IPS DF 19.7 (cell line): ENCODE results near the gene GK.
"Not testable (repeated sequence)": the region's sequence is repeated elsewhere in the genome, so short reads cannot be mapped to it uniquely, and the experiment has no call there.

ENCODE experiments used
- DNase-seq: peaks from one replicate; pipeline ENCODE4 v3.0.0-alpha.2; 2013; ENCODE audit warnings: low read depth, low spot score

GK gene

DNA sequence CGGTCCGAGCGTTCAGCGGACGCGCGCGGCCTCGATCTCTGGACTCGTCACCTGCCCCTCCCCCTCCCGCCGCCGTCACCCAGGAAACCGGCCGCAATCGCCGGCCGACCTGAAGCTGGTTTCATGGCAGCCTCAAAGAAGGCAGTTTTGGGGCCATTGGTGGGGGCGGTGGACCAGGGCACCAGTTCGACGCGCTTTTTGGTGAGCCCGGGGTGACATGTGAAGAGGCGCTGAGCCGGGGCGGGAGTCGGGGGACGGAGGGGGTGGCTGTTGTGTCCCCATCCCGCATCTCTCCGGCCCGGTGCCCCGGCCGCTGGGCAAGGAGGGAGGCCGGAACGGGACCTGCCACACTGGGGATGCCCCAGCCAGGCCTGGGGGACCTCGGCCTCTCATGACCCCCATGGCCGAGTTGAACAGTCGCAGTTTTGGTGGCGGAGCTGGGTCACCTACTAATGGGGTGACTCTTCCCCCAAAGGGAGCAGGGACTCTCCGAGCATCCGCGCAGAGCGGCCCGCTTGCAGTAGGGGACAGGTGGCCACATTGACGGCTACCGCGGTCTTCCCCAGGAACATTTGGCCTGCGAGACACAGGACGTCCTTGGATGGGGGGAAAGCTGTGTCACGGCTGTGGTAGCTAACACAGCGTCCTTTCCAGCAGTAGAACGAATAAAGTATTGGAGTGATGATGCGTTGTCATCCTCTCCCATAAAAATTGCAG lies at the start of gene GK:
GK (plus strand) TSS at position 9 of the 717 bp plus-strand sequence; CDS start at position 124, 115 bp downstream.
- DNase-seq, result no peak

DNA sequence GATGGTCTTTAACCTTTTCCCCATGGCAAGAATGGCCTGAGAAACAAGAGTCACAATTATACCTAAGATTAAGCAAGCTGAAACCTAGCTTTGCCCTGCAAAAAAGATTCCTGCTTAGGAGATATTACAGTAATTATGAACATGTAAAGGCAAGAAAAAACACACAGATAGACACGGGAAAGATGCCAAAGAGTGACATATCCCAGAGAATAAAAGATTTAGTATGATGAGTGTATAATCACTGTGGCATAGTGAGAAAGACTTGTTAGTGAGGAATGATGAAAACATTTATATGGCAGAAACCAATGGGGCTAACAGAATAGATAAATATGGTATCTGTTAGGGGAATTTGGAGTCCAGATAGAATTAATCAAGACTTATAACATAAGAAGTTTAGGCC lies 46.1 kb upstream of the GK start:
- DNase-seq, result no peak

DNA sequence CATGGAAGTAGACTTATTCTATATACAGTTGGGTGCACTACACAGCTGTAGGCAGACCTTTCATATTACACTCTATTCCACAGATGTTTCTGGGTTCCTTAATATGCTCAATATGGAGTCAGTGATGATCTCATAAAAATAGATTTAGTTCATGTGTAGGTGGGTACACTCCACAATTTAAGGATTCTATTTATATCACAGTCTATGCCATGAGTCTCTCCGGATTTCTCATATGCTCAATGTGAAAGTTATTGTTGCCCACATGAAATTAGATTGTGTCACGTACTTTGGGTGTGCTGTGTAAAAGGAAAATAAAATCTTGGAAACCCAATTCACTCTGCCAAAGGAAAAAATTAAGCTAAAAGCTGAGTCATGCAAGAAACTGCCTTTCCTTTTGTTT lies 43.2 kb upstream of the GK start:
- DNase-seq, result no peak

DNA sequence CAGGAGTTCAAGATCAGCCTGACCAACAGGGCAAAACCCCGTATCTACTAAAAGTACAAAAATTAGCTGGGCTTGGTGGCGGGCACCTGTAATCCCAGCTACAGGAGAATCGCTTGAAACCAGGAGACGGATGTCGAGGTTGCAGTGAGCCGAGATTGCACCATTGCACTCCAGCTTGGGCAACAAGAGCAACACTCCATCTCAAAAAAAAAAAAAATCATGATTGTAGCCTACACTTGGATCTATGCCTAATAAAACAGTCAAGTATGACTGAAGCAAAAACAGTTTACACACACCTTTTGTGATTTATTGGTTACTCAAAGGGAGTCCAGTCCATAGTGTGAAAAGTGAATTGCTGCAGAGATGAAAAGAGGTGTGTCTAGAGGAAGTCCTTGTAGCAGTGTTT lies 41.0 kb upstream of the GK start:
- DNase-seq, result no peak

DNA sequence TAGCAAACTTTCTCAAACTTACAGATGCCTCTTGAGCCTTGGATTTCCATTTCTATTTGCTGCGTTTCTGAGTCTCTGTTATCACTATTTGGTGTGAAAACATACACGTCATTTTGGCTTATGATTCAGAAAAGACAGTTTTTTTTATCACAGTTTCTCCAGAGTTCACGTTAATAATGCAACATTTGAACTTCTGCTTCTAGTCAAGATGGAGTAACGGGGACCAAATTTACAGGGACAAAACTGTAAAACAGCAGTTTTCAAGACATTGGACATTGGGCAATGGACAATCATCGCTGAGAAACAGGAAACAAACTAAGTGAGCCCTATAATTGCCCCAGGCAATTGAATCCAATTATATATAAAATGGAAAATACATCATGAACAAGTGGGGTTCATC lies 39.5 kb upstream of the GK start:
- DNase-seq, result no peak

DNA sequence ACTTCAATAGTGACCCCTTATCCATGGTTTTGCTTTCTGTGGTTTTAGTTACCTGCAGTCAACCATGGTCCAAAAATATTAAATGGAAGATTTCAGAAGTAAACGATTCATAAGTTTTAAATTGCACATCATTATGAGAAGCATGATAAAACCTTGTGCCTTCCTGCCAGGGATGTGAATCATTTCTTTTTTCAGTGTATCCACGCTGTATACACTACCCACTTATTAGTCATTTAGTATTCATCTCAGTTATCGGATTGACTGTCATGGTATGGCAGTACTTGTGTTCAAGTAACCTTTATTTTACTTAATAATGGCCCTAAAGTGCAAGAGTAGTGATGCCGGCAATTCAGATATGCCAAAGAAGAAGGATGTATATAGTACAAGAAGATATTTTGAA lies 38.0 kb upstream of the GK start:
- no peak for DNase-seq

DNA sequence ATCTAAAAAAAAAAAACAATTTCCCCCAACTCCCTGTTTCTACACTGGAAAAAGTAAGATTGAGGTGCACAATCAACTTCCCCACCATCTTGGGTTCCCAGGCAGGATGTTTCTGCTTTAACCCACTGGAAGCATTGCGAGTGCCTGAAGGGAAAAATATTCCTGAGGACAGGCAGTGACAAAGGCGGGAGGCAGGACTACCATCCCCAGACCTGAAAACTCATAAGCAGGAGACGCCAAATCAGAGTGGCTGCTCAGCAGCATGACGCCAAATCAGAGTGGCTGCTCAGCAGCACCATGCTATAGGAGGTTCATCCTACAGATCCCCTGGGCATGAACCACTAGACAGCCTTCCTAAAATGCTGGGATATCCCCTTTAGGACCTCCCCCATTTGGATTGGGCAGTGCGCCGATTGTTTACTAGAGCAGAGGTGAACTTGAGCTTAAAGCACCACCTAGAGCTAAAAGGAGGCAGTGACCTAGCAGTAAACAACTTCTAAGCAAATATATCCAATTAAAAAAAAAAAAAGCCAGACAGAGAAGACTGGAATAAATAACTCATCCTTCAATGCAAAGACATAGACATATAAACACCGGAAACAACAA lies 35.0 kb upstream of the GK start:
- DNase-seq, result no peak

DNA sequence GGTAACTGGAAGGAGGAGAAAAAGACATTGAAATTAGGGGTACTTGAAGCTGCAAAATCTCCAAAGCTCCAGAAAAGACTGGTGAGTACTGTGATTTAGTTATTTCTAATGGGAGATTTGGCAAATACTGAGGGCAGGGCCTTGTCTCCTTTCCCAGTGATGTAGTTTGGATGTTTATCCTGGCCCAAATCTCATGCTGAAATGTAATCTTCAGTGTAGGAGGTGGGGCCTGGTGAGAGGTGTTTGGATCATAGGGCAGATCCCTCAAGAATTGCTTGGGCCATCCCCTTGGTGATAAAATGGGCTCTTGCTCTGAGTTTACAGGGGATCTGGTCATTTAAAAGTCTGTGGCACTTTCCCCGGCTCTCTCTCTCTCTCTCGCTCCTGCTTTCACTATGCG lies 33.1 kb upstream of the GK start:
- no peak for DNase-seq

DNA sequence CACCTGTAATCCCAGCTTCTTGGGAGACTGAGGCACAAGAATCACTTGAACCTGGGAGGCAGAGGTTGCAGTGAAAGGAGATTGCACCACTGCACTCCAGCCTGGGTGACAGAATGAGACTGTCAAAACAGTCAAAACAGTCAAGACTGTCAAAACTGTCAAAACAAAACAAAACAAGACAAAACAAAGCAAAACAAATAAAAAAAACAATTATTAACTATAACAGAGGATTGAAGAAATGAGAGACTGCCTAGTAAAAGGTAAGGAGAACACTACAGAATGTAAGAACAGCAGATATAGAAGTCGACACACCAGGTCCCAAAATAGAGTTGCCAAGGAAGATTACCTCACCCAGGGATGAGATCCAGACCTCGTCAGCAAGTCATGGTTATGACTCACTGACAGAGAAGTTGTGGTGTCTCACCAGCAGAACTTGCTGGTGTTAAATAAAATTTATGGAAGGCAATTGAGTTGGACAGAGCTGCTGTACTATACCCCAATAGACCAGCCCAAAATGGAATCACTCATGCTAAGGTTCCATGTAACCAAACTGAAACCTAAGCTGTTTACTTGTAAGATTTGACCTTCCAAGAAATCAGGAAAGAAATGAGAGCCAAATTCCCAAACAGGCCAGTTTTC lies 32.1 kb upstream of the GK start:
- DNase-seq, result no peak

DNA sequence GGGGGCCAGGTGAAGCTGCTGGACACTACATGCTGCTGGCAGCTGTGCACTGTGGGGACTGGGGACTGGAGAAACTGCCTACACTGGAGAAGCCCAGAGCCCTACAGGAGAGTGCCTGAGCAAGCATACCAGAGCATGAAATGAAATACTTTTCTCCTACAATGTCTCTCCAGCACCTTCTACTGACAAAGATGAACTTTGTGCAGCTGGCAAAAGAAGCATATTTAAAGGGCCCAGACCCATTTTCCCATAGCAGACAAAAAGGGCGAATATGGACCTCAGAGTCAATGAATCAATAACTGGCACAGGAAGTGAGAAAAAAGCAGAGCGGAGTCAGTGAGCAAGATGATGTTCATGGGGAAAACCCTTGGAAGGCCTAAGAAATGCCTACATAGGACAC lies 30.9 kb upstream of the GK start:
- no peak for DNase-seq

DNA sequence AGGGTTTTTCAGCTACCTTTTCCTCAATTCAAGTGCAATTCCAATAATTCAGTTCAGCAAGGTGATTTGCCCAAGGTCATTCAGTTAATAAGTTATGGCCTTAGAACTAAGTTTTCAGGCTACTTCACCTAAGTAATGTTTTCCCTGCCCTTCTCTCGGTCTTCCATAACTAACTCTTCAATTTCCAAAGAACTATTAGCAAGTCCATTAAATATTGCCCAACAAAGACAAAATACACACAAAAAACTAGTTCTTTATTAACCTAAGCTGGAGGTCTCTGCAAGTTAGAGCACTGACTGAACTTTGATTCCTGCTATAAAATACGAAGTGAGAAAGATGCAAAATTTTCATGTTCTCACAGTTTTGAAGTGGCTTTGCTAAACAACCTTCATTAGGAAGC lies 26.8 kb upstream of the GK start:
- no peak for DNase-seq

DNA sequence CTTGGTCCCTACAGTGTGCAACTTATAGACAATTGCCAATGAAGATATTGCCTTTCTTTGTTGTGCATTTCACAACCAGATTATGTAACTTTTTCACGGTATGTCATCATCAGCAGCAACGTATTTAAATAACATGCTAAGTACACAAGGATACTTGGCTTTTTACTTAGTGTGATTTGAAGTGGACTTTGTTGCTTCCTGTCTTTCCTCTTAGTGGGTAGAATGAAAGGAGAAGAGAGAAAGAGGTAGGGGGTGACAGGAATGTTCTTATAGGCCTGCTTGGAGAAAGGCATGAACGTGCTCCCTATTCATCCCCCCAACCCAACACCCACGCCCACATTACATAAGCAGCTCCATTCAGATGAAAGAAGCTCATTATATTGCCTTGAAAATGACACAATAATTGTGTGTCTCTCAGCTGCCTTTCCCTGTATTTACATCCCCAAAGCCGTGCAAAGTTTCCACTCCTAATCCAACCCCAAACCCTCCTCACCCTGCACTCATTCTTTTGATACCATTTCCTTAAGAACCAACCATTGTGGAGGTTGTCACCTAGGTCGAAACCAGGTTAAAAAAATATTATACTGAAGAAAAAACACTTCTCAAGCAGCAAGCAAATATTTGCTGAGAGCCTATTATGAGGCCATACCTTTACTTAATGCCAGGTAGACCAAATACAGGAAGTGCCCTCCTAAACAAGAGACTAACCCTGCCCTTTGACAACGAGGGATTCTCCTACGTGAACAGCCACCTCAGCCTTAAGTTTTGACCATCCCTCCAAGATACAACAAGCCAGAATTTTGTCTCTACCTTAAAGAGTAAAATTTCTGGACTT lies 25.2 kb upstream of the GK start:
- DNase-seq, result no peak

DNA sequence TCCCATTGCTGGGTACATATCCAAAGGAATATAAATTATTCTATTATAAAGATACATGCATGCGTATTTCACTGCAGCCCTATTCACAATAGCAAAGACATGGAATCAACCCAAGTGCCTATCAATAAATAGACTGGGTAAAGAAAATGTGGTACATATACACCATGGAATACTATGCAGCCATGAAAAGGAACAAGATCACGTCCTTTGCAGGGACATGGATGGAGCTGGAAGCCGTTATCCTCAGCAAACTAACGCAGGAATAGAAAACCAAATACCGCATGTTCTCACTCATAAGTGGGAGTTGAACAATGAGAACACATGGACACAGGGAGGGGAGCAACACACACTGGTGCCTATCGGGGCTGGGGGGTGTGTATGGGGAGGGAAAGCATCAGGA lies 19.2 kb upstream of the GK start:
- DNase-seq, result not testable (repeated sequence)

DNA sequence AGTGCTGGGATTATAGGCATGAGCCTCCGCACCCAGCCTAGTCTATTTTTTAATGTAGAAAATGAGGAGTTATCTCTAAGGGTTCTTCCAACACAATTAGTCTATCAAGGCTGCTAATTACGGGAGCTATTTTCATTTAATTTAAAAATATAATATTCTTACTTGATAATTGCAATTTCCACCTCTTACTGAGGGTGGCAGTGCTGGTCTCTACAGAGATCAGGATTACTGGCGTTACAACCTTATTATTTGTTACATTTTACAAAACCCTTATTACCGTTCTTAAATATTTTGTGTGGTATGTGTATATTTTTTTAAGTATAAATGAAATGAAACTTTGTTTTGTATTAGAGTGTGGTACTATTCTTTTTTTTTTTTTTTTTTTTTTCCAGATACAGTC lies 17.6 kb upstream of the GK start:
- DNase-seq, result no peak

DNA sequence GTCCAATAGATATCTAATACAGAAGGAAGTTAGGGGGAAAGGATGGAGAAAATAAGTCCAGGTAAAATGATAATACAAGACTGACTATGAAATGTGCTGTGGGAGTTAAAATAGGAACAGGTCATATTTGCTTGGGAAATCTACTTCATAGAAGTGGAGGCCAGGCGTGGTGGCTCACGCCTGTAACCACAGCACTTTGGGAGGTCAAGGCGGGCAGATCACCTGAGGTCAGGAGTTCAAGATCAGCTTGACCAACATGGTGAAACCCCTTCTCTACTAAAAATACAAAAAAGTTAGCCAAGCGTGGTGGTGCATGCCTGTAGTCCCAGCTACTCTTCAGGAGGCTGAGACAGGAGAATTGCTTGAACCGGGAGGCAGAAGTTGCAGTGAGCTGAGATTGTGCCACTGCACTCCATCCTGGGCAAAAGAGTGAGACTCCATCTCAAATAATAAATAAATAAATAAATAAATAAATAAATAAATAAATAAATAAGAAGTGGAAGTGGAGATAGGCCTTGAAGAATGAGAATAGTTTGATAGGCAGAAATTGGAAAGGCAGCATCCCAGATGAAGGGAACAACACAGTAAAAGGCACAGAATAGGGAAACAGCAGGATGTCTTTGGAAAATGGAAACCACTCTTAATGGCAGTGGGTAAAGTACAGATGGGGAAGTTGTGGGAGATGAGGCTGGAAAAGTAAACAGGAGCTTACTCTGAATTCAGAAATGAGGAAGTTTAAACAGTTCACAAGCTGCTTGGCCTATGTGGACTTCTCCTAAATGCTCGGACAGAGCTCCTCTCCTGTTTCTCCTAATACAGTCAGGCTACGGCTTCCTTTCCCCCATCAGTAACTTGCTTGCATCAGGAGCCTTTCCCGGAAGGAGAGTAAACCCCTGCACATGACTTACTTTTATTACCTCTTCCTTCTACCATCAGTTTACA lies 15.1 kb upstream of the GK start:
- DNase-seq, result no peak

DNA sequence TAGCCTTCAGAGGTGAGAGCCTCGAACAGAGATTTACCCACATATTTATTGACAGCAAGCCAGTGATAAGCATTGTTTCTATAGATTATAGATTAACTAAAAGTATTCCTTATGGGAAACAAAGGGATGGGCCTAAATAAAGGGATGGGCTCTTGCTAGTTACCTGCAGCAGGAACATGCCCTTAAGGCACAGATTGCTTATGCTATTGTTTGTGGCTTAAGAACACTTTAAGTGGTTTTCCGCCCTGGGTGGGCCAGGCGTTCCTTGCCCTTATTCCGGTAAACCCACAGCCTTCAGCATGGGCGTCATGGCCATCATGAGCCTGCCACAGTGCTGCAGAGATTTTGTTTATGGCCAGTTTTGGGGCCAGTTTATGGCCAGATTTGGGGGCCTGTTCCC lies 13.5 kb upstream of the GK start:
- DNase-seq, result not testable (repeated sequence)

DNA sequence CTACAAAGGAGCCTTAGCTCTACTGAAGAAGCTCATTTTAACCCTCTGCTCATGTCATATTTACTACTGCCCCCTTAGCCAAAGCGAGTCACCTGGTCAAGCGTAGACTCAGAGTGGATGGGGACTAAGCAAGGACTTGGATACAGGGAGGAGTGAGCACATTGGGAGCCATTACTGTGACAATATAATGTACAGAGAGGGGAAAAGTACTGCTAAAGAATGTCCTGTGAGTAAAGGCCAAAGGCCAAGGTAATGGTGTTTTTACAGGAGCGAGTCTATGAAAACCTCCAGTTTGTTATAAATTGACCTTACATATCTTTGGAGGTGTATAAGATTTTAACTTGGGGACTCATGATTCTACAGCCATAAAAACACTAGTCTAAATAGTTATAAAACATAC lies 10.6 kb upstream of the GK start:
- no peak for DNase-seq

DNA sequence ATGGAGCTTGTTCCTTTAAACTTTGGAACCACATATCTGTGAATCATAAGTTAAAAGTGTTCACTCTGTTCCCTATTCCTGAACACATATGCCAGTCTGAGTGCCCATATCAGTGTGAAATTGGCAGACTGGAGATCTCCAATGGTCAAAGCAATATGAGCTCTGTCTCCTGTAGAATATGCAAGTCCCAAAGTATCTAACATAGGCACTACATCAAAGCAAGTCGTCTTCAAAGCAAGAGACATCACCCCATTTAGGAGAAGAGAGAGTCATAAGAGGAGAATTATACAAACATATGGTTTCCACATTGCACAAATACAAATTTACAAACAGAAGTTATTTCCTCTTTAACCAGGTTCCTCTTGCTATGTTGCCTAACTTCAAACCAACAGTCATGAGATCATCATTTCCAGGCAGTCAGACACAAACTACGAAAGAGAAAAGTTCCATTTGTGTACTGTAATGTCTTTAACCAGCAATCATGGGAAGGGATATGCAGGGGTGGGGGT lies 9.9 kb upstream of the GK start:
- no peak for DNase-seq

DNA sequence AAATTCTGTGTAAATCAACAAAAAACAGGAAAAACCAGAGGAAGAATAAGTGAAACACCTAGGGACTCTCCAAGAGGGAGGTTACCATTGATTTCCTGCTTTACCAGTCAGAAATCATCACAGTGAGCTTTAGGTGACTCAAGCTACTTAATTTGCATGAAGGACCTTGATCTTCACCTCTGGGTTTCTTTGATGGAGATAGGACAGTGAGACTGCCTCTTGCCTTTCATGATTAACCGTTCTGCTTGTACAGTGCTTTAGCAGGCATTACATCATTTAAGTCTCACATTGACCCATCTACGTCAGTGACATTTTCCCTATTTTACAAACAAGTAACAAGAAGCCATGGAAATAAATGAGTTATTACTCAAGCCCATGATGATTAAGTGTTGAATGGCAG lies 3.4 kb upstream of the GK start:
- no peak for DNase-seq

DNA sequence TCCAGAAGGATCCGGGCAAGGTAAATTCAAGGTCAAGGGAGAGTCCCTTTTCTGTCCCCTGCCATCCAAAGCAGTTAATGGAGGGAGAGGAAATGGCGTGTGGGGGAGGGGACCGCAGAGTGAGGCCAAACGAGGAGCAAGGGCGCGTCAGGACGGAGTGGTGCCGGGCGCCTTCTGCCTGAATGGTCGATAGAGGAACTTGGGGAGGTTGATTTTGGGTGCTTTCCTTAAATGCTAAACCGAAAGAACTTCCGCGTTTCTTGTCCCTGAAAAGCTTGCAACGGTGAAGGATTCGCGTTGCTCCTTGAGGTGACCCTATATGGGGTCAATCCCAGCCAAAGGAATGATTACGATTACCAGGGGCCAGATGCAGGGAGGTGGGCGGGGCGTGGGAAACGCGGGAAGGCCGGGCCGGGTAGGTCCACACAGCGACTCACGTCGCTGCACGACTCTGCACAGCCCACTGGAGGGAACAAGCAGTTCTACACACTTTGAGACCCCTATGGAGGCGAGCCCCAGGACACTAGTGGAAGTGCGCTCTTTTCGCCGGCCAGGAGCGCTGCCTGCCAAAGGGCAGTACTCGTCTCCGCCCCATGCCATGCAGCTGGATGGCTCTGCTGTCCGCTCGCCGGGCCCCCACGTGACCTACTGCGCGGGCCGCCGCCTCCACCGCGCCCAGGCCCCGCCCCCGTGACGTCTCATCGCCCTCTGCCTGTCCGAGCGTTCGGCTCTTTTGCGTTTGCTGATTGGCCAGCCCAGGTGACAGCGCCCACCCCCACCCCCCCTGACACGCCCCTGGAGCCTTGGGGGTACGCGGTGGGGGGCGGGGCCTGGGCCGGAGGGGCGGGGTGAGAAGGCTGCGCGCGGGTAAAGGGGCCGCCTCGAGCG lies 452 bp upstream of the GK start:
- no peak for DNase-seq
